B cell (primary cell): Measurements from ENCODE around the gene SYNE2. TPM values are rescaled to one million over a fixed set of nuclear protein-coding genes. Genes with fewer than 3 reads are reported as not detected.

Experiments used
- ATAC-seq: fragments of 200-7000 bp; cut with Tn5 transposase; one replicate; pipeline ENCODE4 v1.10.0; 2021; ENCODE audit warnings: low read depth, mild to moderate bottlenecking, moderate number of reproducible peaks, moderate library complexity
- CTCF ChIA-PET: fragments of 350-600 bp; sonication (Branson Sonifier 250); formaldehyde crosslinking; loops from one replicate; lab custom pipeline; 2021; ENCODE audit warnings: antibody characterized with exemption, inconsistent platforms; lab: Charles Lee
- POLR2A ChIA-PET: fragments of 350-600 bp; sonication (Branson Sonifier 250); formaldehyde crosslinking; loops from one replicate; lab custom pipeline; 2021; ENCODE audit warnings: antibody characterized with exemption; lab: Charles Lee
- DNase-seq: peaks from one replicate; pipeline ENCODE4 v3.0.0; 2013
- H2AFZ ChIP-seq: 2 replicates; pipeline ENCODE4 v1.6.1; 2012; ENCODE audit warnings: mild to moderate bottlenecking, low read depth, low read length; ENCODE audit not compliant: insufficient read depth, poor library complexity, severe bottlenecking
- H3K27ac ChIP-seq, 2 donors: 1 replicate in 1 of 2; 2 replicates in 1 of 2; pipeline ENCODE4 v1.5.1; 2012 to 2013; ENCODE audit warnings: low read length in 2 of 2, mild to moderate bottlenecking in 2 of 2, moderate library complexity in 1 of 2
- H3K27me3 ChIP-seq, 4 experiments: fragments of 200-600 bp in 1 of 4; sonication (generic) in 1 of 4; replicated peaks in 1 of 4; 1 replicate in 2 of 4; 2 replicates in 2 of 4; pipeline versions ENCODE4 v1.6.1 to v1.7.0; 2013 to 2016; ENCODE audit warnings: low read length in 3 of 4, mild to moderate bottlenecking in 2 of 4, mixed read lengths in 1 of 4, moderate library complexity in 1 of 4; ENCODE audit not compliant: insufficient read depth in 4 of 4, control insufficient read depth in 3 of 4; ENCODE audit errors: control extremely low read depth in 1 of 4
- H3K36me3 ChIP-seq, 2 experiments: replicated peaks in 1 of 2; 1 replicate in 1 of 2; 2 replicates in 1 of 2; pipeline versions ENCODE4 v1.6.1 to v1.7.1; 2013; ENCODE audit warnings: low read length in 1 of 2; ENCODE audit not compliant: insufficient read depth in 2 of 2, control insufficient read depth in 1 of 2; ENCODE audit errors: control extremely low read depth in 1 of 2, extremely low read depth in 1 of 2
- H3K4me1 ChIP-seq, 2 donors: fragments of 200-600 bp in 1 of 2; sonication (generic) in 1 of 2; 1 replicate in 1 of 2; 2 replicates in 1 of 2; pipeline versions ENCODE4 v1.5.1 to v1.6.1; 2013 to 2017; ENCODE audit warnings: low read length in 2 of 2; ENCODE audit not compliant: control insufficient read depth in 2 of 2, insufficient read depth in 2 of 2
- H3K4me2 ChIP-seq: replicated peaks from 2 replicates; pipeline ENCODE3; 2012; ENCODE audit warnings: mild to moderate bottlenecking, low read depth, low read length; ENCODE audit not compliant: poor library complexity, severe bottlenecking
- H3K4me3 ChIP-seq, 5 experiments: fragments of 200-600 bp in 1 of 5; sonication (generic) in 1 of 5; 1 replicate in 3 of 5; 2 replicates in 2 of 5; pipeline versions ENCODE4 v1.5.1 to v1.7.0; 2011 to 2016; ENCODE audit warnings: low read length in 4 of 5, mild to moderate bottlenecking in 4 of 5, low read depth in 2 of 5, control low read depth in 1 of 5, moderate library complexity in 1 of 5; ENCODE audit not compliant: insufficient read depth in 1 of 5; ENCODE audit errors: control extremely low read depth in 1 of 5, extremely low read depth in 1 of 5
- H3K79me2 ChIP-seq: fragments of 200-600 bp; sonication (generic); one replicate; pipeline ENCODE4 v1.6.0; 2016; ENCODE audit warnings: low read length; ENCODE audit not compliant: control insufficient read depth, insufficient read depth
- H3K9ac ChIP-seq: fragments of 200-600 bp; sonication (generic); 2 replicates; pipeline ENCODE4 v1.6.1; 2017; ENCODE audit warnings: mild to moderate bottlenecking, low read length, moderate library complexity
- H3K9me3 ChIP-seq, 3 donors: one replicate each; pipeline versions ENCODE4 v1.6.1 to v1.7.1; 2013; ENCODE audit warnings: low read length in 2 of 3; ENCODE audit not compliant: control insufficient read depth in 2 of 3, insufficient read depth in 1 of 3; ENCODE audit errors: control extremely low read depth in 1 of 3
- H4K20me1 ChIP-seq: 2 replicates; pipeline ENCODE4 v1.6.0; 2012; ENCODE audit warnings: mild to moderate bottlenecking, low read length; ENCODE audit not compliant: insufficient read depth, control insufficient read depth, poor library complexity, severe bottlenecking
- H3K27ac Mint-ChIP-seq: one replicate; pipeline ENCODE4 v1.8.0; 2021; ENCODE audit warnings: mixed read lengths
- H3K27me3 Mint-ChIP-seq: one replicate; pipeline ENCODE4 v1.8.0; 2021; ENCODE audit warnings: mixed read lengths
- H3K4me1 Mint-ChIP-seq: one replicate; pipeline ENCODE4 v1.8.0; 2021; ENCODE audit warnings: mixed read lengths
- H3K4me3 Mint-ChIP-seq: one replicate; pipeline ENCODE4 v1.8.0; 2021; ENCODE audit warnings: mixed read lengths
- H3K9me3 Mint-ChIP-seq: one replicate; pipeline ENCODE4 v1.8.0; 2022; ENCODE audit warnings: mixed read lengths; ENCODE audit not compliant: insufficient read depth
- CTCF ChIP-seq: fragments of 200-600 bp; IDR thresholded peaks from one replicate; pipeline ENCODE4 v1.8.0; 2022; ENCODE audit warnings: antibody characterized with exemption, mild to moderate bottlenecking
- EZH2 ChIP-seq: IDR thresholded peaks from 2 replicates; pipeline ENCODE4 v1.6.1; 2012; ENCODE audit warnings: borderline replicate concordance, low read depth, mild to moderate bottlenecking, moderate library complexity, low read length; ENCODE audit not compliant: insufficient read depth, poor library complexity, severe bottlenecking
- WGBS: methylation state at CpG from one replicate; pipeline ENCODE4 v1.1.5; 2013; ENCODE audit warnings: missing lambda C conversion rate; ENCODE audit not compliant: insufficient coverage; 5-methylcytosine and 5-hydroxymethylcytosine counted together
- intact Hi-C: fragments of 100-400 bp; cut with micrococcal nuclease; formaldehyde crosslinking; loops from one replicate; pipeline ENCODE4 v1.10.0; 2022
- polyA plus RNA-seq: library from polyadenylated mRNA; depleted of rRNA; stranded (reverse); fragments of >200 nt; gene quantifications from 2 replicates; pipeline ENCODE4 v1.2.3, GENCODE V29; 2012
- total RNA-seq, 2 donors: library from RNA; stranded (reverse); fragments of 120-200 nt in 1 of 2; gene quantifications; 1 replicate in 1 of 2; 2 replicates in 1 of 2; pipeline versions ENCODE4 v1.2.3 to v1.2.4, GENCODE V29; 2013 to 2022

SYNE2 gene
- total and polyA plus RNA-seq, 2 donors (not counting 1 experiment from before 2014, with no cell fraction given): 39.5 to 105 TPM

GRCh38 chr14:64266239-64266638 lies 413.4 kb downstream of the SYNE2 start:
- no peak overlapping the region for H3K4me3 ChIP-seq
- intact Hi-C loops: no loop called here
- WGBS: 70% methylated on average over 2 of the region's 2 CpGs

DNA sequence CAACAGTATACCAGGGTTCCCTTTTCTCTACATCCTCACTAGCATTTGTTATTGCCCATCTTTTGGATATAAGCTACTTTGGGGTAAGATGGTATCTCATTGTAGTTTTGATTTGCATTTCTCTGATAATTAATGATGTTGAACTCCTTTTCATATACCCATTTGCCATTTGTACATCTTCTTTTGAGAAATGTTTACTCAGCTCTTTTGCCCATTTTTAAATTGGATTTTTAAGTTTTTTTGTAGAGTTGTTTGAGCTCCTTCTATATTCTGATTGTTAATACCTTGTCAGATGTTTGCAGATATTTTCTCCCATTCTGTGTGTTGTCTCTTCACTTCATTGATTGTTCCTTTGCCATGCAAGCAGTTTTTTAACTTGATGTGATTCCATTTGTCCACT lies 419.2 kb downstream of the SYNE2 start:
- ChIA-PET CTCF (interaction anchor here (1.4 kb wide), 1 partner anchor 23 kb away, joined by 5 read pairs; the partner anchor contains the start of gene ESR2), POLR2A (interaction anchor here (0.7 kb wide), 1 partner anchor 13 kb away, joined by 4 read pairs; no protein-coding TSS in a partner anchor)
- no peak overlapping the region for H3K9ac ChIP-seq
- no peak for TF ChIP-seq CTCF
- no peak for TF ChIP-seq EZH2
- no peak overlapping the region for H2AFZ ChIP-seq
- DNase-seq (no peak), ATAC-seq (no peak)
- Mint-ChIP-seq H3K27ac (no peak overlapping the region), H3K4me1 (peaks cover 6% of the 10 kb centered on the region), H3K27me3 (no peaks in the 10 kb centered on the region), H3K9me3 (no peaks in the 10 kb centered on the region), H3K4me3 (no peak overlapping the region)
- intact Hi-C loops: no loop called here
- H4K20me1 ChIP-seq: no peaks in the 10 kb centered on the region
- H3K36me3 ChIP-seq: no peaks in the 10 kb centered on the region
- H3K27ac ChIP-seq: no peak overlapping the region
- no peaks in the 10 kb centered on the region for H3K4me1 ChIP-seq
- H3K9me3 ChIP-seq: peaks cover 0 to 3% (median 0%) of the 10 kb centered on the region in 3 donors
- no peak overlapping the region for H3K4me3 ChIP-seq
- H3K79me2 ChIP-seq: no peaks in the 10 kb centered on the region
- H3K27me3 ChIP-seq: no peaks in the 10 kb centered on the region
- H3K4me2 ChIP-seq: no peak overlapping the region

More at GRCh38 chr14:64266239-64266638, 413.4 kb downstream of the SYNE2 start:
- Histone ChIP-seq H3K9ac (no peak overlapping the region), H3K4me2 (no peak overlapping the region), H3K27me3 (no peaks in the 10 kb centered on the region), H3K4me1 (peaks cover 14 to 15% of the 10 kb centered on the region in 2 donors), H2AFZ (peak overlapping the region; percentile 29), H4K20me1 (no peaks in the 10 kb centered on the region), H3K27ac (no peak overlapping the region), H3K9me3 (peaks cover 0 to 1% (median 0%) of the 10 kb centered on the region in 3 donors), H3K79me2 (no peaks in the 10 kb centered on the region), H3K36me3 (no peaks in the 10 kb centered on the region)
- Mint-ChIP-seq H3K27me3 (no peaks in the 10 kb centered on the region), H3K4me1 (peaks cover 27% of the 10 kb centered on the region), H3K9me3 (no peaks in the 10 kb centered on the region), H3K4me3 (no peak overlapping the region), H3K27ac (peak overlapping the region; percentile 11)
- ChIA-PET POLR2A (interaction anchor here (0.5 kb wide), 1 partner anchor 15 kb away, joined by 4 read pairs; no protein-coding TSS in a partner anchor), CTCF (interaction anchor here (0.9 to 2.8 kb wide), 2 partner anchors 28 to 38 kb away, joined by 3 to 11 read pairs; partner anchors contain the start of gene ESR2)
- ATAC-seq: no peak
- no peak for TF ChIP-seq EZH2
- no peak for TF ChIP-seq CTCF
- DNase-seq: no peak
